ENCODE measurements around the gene ZFYVE28. TPM values are rescaled to one million over a fixed set of nuclear protein-coding genes. Genes with fewer than 3 reads are reported as not detected.

Gene ZFYVE28
- total RNA-seq, 1 experiment from 2014 or later: 3.4 TPM

Other genes starting within 250 kb of the ZFYVE28 start
- 19.9 and 60.5 TPM in 2 replicates for gene HAUS3, start 176.5 kb downstream of the ZFYVE28 start, total RNA-seq (2014; rRNA removed; shearing (Covaris generic))
- gene POLN, start 176.5 kb downstream of the ZFYVE28 start, total RNA-seq (2014; rRNA removed; shearing (Covaris generic)): 0.24 and 0.62 TPM in 2 replicates
- 14.6 and 18.4 TPM in 2 replicates for gene MXD4, start 156.5 kb downstream of the ZFYVE28 start, total RNA-seq (2014; rRNA removed; shearing (Covaris generic))
- gene CFAP99, start 310 bp upstream of the ZFYVE28 start, total RNA-seq (2014; rRNA removed; shearing (Covaris generic)): not detected in 2 replicates
- 50.8 and 55.6 TPM in 2 replicates for gene RNF4, start 50.5 kb upstream of the ZFYVE28 start, total RNA-seq (2014; rRNA removed; shearing (Covaris generic))
- 10.3 and 12.0 TPM in 2 replicates for gene FAM193A, start 118.0 kb upstream of the ZFYVE28 start, total RNA-seq (2014; rRNA removed; shearing (Covaris generic))

Measured in A172 (cell line).